K562 (cell line): Measurements from ENCODE around the gene SLC12A3. TPM values are rescaled to one million over a fixed set of nuclear protein-coding genes. Genes with fewer than 3 reads are reported as not detected.

Experiments used
- ATAC-seq: fragments of 200-7000 bp; cut with Tn5 transposase; 3 replicates; pipeline ENCODE4 v1.9.1; 2020; ENCODE audit warnings: moderate library complexity
- BruUV-seq: library from RNA; stranded (reverse); fragments of 400-500 nt; replicated peaks from 2 replicates; lab custom pipeline; 2021; lab: Mats Ljungman, UMichigan
- CTCF ChIA-PET: fragments of 300-600 bp; formaldehyde crosslinking; extraction: SDS; loops from one replicate; lab custom pipeline; 2021; ENCODE audit warnings: low intra/inter-chr PET ratio; lab: Yijun Ruan, JAX
- POLR2A ChIA-PET: fragments of 300-600, 350-650 bp; sonication (Branson Sonifier 250); formaldehyde crosslinking; extraction: SDS; loops from one replicate; lab custom pipeline; 2021; ENCODE audit warnings: antibody characterized with exemption, inconsistent platforms; lab: Yijun Ruan, JAX
- DNase-seq, 4 experiments: peaks; one replicate each; pipeline versions ENCODE4 v3.0.0 to v3.0.0-alpha.2; 2011 to 2018; ENCODE audit warnings: low spot score in 3 of 4, mixed read lengths in 3 of 4; ENCODE audit errors: extremely low read depth in 1 of 4
- FAIRE-seq: peaks from 2 replicates; lab custom pipeline; 2011; peaks lifted over from hg19 to GRCh38; lab: Jason Lieb, UNC
- H2AFZ ChIP-seq: 2 replicates; pipeline ENCODE4 v1.6.0; 2011; ENCODE audit warnings: low read depth, low read length, control low read depth, inconsistent platforms
- H3K27ac ChIP-seq: fragments of 200-600 bp; 3 replicates; pipeline ENCODE4 v1.8.0; 2011; ENCODE audit warnings: low read depth, mild to moderate bottlenecking, control low read depth, inconsistent platforms, low read length, moderate library complexity, mixed read lengths; ENCODE audit errors: extremely low read depth
- H3K27me3 ChIP-seq, 2 experiments: fragments of 300-600 bp in 1 of 2; 2 replicates in 1 of 2; 3 replicates in 1 of 2; pipeline versions ENCODE4 v1.6.0 to v1.8.0; 2011; ENCODE audit warnings: inconsistent platforms in 2 of 2, low read length in 2 of 2, mild to moderate bottlenecking in 1 of 2, mixed read lengths in 1 of 2, moderate library complexity in 1 of 2; ENCODE audit not compliant: control insufficient read depth in 2 of 2, insufficient read depth in 2 of 2
- H3K36me3 ChIP-seq: fragments of 300-600 bp; 3 replicates; pipeline ENCODE4 v1.8.0; 2011; ENCODE audit warnings: mild to moderate bottlenecking, low read length, inconsistent platforms; ENCODE audit not compliant: control insufficient read depth, insufficient read depth
- H3K4me1 ChIP-seq, 2 experiments: fragments of 200-600 bp in 1 of 2; replicated peaks in 1 of 2; 2 replicates in 1 of 2; 3 replicates in 1 of 2; pipeline versions ENCODE4 v1.5.1 to v1.8.0; 2011; ENCODE audit warnings: inconsistent platforms in 2 of 2, low read length in 2 of 2, mild to moderate bottlenecking in 1 of 2, mixed read lengths in 1 of 2, moderate library complexity in 1 of 2; ENCODE audit not compliant: control insufficient read depth in 2 of 2, insufficient read depth in 2 of 2
- H3K4me2 ChIP-seq: 2 replicates; pipeline ENCODE4 v1.6.1; 2011; ENCODE audit warnings: low read length, control low read depth, inconsistent platforms, mixed read lengths; ENCODE audit not compliant: insufficient read depth
- H3K4me3 ChIP-seq: fragments of 200-600 bp; sonication (generic), shearing (Covaris generic); 2 replicates; pipeline ENCODE4 v1.5.1; 2016; ENCODE audit warnings: control low read depth, inconsistent platforms
- H3K79me2 ChIP-seq: fragments of 200-600 bp; 3 replicates; pipeline ENCODE4 v1.8.0; 2011; ENCODE audit warnings: low read length, inconsistent platforms; ENCODE audit not compliant: control insufficient read depth, insufficient read depth
- H3K9ac ChIP-seq, 2 experiments: 2 replicates each; pipeline versions ENCODE4 v1.6.0 to v1.6.1; 2011; ENCODE audit warnings: low read depth in 2 of 2, low read length in 2 of 2, control low read depth in 1 of 2, inconsistent platforms in 1 of 2, mild to moderate bottlenecking in 1 of 2, mixed read lengths in 1 of 2; ENCODE audit not compliant: insufficient read depth in 1 of 2
- H3K9me1 ChIP-seq: one replicate; pipeline ENCODE4 v1.6.0; 2011; ENCODE audit warnings: inconsistent platforms, mild to moderate bottlenecking, low read length, moderate library complexity; ENCODE audit not compliant: control insufficient read depth, insufficient read depth
- H3K9me3 ChIP-seq: replicated peaks from 2 replicates; pipeline ENCODE4 v1.5.1; 2011; ENCODE audit warnings: low read depth, low read length, inconsistent platforms; ENCODE audit not compliant: control insufficient read depth, insufficient read depth
- H4K20me1 ChIP-seq: replicated peaks from 2 replicates; pipeline ENCODE4 v1.6.1; 2011; ENCODE audit warnings: low read length, inconsistent platforms, mixed read lengths; ENCODE audit not compliant: control insufficient read depth, insufficient read depth
- ARID1B ChIP-seq: fragments of 450-650 bp; IDR thresholded peaks from 2 replicates; pipeline ENCODE4 v1.6.1; 2016; ENCODE audit warnings: antibody characterized with exemption, mild to moderate bottlenecking, inconsistent platforms
- CEBPG ChIP-seq, 3 experiments: fragments of 200-800 bp in 1 of 3; sonication (Bioruptor generic) in 1 of 3; sonication (generic) in 1 of 3; formaldehyde crosslinking in 1 of 3; IDR thresholded peaks in 2 of 3; conservative IDR thresholded peaks in 1 of 3; 2 replicates each; pipeline versions ENCODE4 v1.6.1 to v1.8.0; 2016 to 2022; ENCODE audit warnings: missing compliant biosample characterization in 2 of 3, missing genetic modification characterization in 2 of 3, mild to moderate bottlenecking in 1 of 3, missing genetic modification reagents in 1 of 3
- HLTF ChIP-seq: fragments of 450-650 bp; IDR thresholded peaks from 2 replicates; pipeline ENCODE4 v1.6.1; 2016
- POLR3G ChIP-seq: IDR thresholded peaks from 2 replicates; pipeline ENCODE4 v1.6.1; 2011; ENCODE audit not compliant: insufficient read length, insufficient replicate concordance; ENCODE audit errors: extremely low read depth
- RAD21 ChIP-seq, 2 experiments: fragments of 250-450 bp in 1 of 2; fragments of 450-650 bp in 1 of 2; sonication (Bioruptor Pico) in 1 of 2; formaldehyde crosslinking in 1 of 2; IDR thresholded peaks in 1 of 2; conservative IDR thresholded peaks in 1 of 2; 2 replicates each; pipeline versions ENCODE4 v1.4.0 to v1.8.0; 2020 to 2022; ENCODE audit warnings: mild to moderate bottlenecking in 2 of 2, moderate library complexity in 1 of 2
- RUNX1 ChIP-seq: sonication (generic); IDR thresholded peaks from 2 replicates; pipeline ENCODE4 v1.6.1; 2016; ENCODE audit warnings: antibody characterized with exemption, low read depth
- TARDBP ChIP-seq: fragments of 450-650 bp; IDR thresholded peaks from 2 replicates; pipeline ENCODE4 v1.6.1; 2016
- TSC22D4 ChIP-seq: fragments of 450-650 bp; IDR thresholded peaks from 2 replicates; pipeline ENCODE4 v1.6.1; 2016; ENCODE audit warnings: missing genetic modification characterization, missing biosample characterization, control low read depth
- ZNF311 ChIP-seq: fragments of 250-450 bp; sonication (Bioruptor Pico); IDR thresholded peaks from 2 replicates; pipeline ENCODE4 v1.4.0; 2020; ENCODE audit warnings: mild to moderate bottlenecking, moderate library complexity
- WGBS: fragments of 100-300 bp; shearing (Covaris generic); methylation state at CpG from one replicate; pipeline ENCODE4 v1.1.6; 2016; ENCODE audit warnings: low coverage, mixed read lengths; ENCODE audit not compliant: insufficient coverage; ENCODE audit errors: missing lambda C conversion rate; 5-methylcytosine and 5-hydroxymethylcytosine counted together
- in situ Hi-C: fragments of 300-500 bp; cut with MboI; formaldehyde crosslinking; loops from 4 replicates; pipeline ENCODE4 v1.15.0; 2018; ENCODE audit warnings: inconsistent platforms, mixed read lengths
- intact Hi-C: fragments of 100-400 bp; cut with micrococcal nuclease; formaldehyde crosslinking; loops from 2 replicates; pipeline ENCODE4 v1.14.2; 2022
- polyA plus RNA-seq, 8 experiments: library from polyadenylated mRNA; depleted of rRNA in 4 of 8; stranded (reverse) in 5 of 8; unstranded in 3 of 8; fragments of >200 nt; fragmentation: Nextera tagmentation in 2 of 8; fragmentation: Illumina TruSeq in 1 of 8; extraction: Ambion mirVana in 2 of 8; extraction: Trizol in 1 of 8; gene quantifications; 2 replicates each; pipeline versions ENCODE4 v1.2.1 to v1.2.3, GENCODE V29; 2011 to 2014; ENCODE audit warnings: inconsistent platforms in 1 of 8, missing spikeins in 1 of 8
- total RNA-seq, 7 experiments: library from RNA; depleted of rRNA in 6 of 7; stranded (reverse); fragments of >200 nt in 6 of 7; fragmentation: Illumina TruSeq in 2 of 7; extraction: Trizol in 2 of 7; gene quantifications; 2 replicates each; pipeline versions ENCODE4 v1.2.1 to v1.2.3, GENCODE V29; 2011 to 2021; ENCODE audit warnings: low replicate concordance in 1 of 7
- TF ChIP-seq, protein P1 (sequence below): sonication (generic); formaldehyde crosslinking; IDR thresholded peaks from 2 replicates; pipeline ENCODE4 v1.8.0; 2023; ENCODE audit warnings: mild to moderate bottlenecking, missing genetic modification reagents
- TF ChIP-seq, protein P2 (sequence below): fragments of 450-650 bp; formaldehyde crosslinking; conservative IDR thresholded peaks from 2 replicates; pipeline ENCODE4 v1.4.0; 2022; ENCODE audit warnings: mild to moderate bottlenecking, missing genetic modification characterization

Gene SLC12A3
- total and polyA plus RNA-seq, 9 of the 15 experiments (the other 6 are each of a cell fraction or from before 2014, with no cell fraction given) = not detected

DNA sequence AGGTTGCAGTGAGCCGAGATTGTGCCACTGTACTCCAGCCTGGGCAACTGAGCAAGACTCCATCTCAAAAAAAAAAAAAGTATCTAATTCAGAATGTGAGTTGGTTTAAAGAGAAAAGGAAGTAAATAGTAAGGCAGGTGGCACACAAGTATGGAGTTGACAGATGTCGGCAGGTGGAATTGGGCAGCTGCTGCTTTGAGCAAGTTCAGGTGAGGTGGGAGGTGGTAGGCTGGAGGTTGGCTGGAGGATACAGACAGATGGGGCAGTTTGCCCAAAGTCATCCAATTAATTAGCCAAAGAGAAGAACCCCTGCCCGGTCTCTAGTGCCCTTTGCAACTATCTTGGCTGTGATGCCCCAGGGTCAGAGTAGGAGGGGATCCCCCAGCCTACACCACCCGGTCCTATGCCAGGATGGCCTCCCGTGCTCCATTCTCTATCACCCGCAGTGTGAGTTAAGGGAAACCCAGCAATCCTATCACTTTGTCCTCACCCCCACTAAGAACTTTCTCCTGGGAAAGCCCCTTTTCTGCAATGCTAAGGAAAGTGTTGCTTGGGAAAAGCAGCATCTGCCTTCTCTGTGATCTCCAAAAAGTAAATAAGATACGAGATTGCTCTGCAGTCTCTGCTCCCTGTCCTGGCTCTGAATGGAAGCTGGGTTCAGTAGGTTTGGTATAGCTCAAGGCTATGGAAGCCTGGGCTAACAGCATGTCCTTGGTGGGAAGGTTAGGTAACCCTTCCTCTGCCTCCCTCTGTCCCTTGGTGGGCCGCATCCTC, 32.2 kb downstream of the SLC12A3 start:
- Histone ChIP-seq H3K9me1 (no peaks in the 10 kb centered on the region), H3K9ac (no peak overlapping the region), H3K4me3 (no peak overlapping the region), H3K27ac (no peak overlapping the region), H3K4me2 (no peak overlapping the region), H4K20me1 (no peaks in the 10 kb centered on the region; the same call in 1 of the 2 replicates), H2AFZ (no peak overlapping the region), H3K27me3 (peaks cover 25 to 69% of the 10 kb centered on the region in 2 experiments; a peak in 4 of 5 replicates), H3K36me3 (no peaks in the 10 kb centered on the region), H3K79me2 (no peaks in the 10 kb centered on the region), H3K9me3 (no peaks in the 10 kb centered on the region), H3K4me1 (peaks cover 0 to 3% of the 10 kb centered on the region in 2 experiments; a peak in 1 of 5 replicates)
- 4% methylated on average over 8 of the region's 8 CpGs for WGBS
- no peak for FAIRE-seq
- no peak for DNase-seq
- in situ Hi-C loops = no loop called here
- no peak for ATAC-seq
- ChIA-PET POLR2A (interaction anchor here (0.7 to 0.9 kb wide), 5 partner anchors 15 to 83 kb away, joined by 3 to 4 read pairs (median 3); no protein-coding TSS in a partner anchor), CTCF (no interaction called here)
- BruUV-seq = no TSS peak
- no peak for TF ChIP-seq TARDBP
- TF ChIP-seq RUNX1 = no peak
- TF ChIP-seq CEBPG (CRISPR knock-in tag; IDR thresholded peaks at IDR 0.05) = no peak
- no peak for TF ChIP-seq CEBPG (tag; conservative IDR thresholded peaks at IDR 0.05 in 1 of 2, IDR thresholded peaks at IDR 0.05 in 1 of 2)
- TF ChIP-seq RAD21 (CRISPR knock-in tag; conservative IDR thresholded peaks at IDR 0.05 in 1 of 2, IDR thresholded peaks at IDR 0.05 in 1 of 2) = no peak
- no peak for TF ChIP-seq TSC22D4
- no peak for TF ChIP-seq POLR3G
- no peak for TF ChIP-seq HLTF
- TF ChIP-seq ARID1B = no peak
- TF ChIP-seq, protein P1, sequence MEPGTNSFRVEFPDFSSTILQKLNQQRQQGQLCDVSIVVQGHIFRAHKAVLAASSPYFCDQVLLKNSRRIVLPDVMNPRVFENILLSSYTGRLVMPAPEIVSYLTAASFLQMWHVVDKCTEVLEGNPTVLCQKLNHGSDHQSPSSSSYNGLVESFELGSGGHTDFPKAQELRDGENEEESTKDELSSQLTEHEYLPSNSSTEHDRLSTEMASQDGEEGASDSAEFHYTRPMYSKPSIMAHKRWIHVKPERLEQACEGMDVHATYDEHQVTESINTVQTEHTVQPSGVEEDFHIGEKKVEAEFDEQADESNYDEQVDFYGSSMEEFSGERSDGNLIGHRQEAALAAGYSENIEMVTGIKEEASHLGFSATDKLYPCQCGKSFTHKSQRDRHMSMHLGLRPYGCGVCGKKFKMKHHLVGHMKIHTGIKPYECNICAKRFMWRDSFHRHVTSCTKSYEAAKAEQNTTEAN (CRISPR knock-in tag) = no peak
- TF ChIP-seq, protein P2, sequence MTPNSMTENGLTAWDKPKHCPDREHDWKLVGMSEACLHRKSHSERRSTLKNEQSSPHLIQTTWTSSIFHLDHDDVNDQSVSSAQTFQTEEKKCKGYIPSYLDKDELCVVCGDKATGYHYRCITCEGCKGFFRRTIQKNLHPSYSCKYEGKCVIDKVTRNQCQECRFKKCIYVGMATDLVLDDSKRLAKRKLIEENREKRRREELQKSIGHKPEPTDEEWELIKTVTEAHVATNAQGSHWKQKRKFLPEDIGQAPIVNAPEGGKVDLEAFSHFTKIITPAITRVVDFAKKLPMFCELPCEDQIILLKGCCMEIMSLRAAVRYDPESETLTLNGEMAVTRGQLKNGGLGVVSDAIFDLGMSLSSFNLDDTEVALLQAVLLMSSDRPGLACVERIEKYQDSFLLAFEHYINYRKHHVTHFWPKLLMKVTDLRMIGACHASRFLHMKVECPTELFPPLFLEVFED = no peak
- TF ChIP-seq ZNF311 (CRISPR knock-in tag) = no peak
- intact Hi-C loops = no loop called here
